ENCODE data around the gene UBE2U. TPM values are rescaled to one million over a fixed set of nuclear protein-coding genes. Genes with fewer than 3 reads are reported as not detected.
"Not testable (repeated sequence)": the region's sequence is repeated elsewhere in the genome, so short reads cannot be mapped to it uniquely, and the experiment has no call there.

UBE2U gene
- total RNA-seq, 1 donor from 2014 or later, result not detected

DNA sequence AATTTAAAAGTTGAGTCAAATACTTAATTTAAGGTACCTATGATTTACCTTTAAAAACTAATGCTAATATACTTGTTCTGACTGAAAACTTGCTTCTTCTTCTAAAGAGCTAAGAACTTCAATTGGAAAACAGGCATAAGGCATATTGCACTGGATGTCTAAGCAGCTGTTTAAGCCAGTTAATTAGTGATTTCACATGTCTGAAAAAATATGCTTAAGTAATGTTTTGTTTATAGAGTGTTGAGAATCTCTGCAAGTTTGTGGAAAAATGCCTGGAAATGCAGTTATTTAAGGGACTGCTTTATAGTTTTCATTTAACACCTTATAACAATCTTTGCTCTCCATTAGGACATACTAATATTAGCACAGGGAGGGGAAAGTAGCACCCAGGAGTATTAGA is 28.2 kb downstream of the UBE2U start:
- H3K9me3 Mint-ChIP-seq, result no peaks in the 10 kb centered on the region
- intact Hi-C loops (cut with micrococcal nuclease), result no loop called here
- no peak for DNase-seq (ENCODE audit: low spot score)
- no peak overlapping the region for H3K27ac Mint-ChIP-seq
- no peaks in the 10 kb centered on the region for H3K36me3 Mint-ChIP-seq (ENCODE audit: low read depth)
- peaks cover 31% of the 10 kb centered on the region for H3K27me3 Mint-ChIP-seq (ENCODE audit: insufficient read depth)
- no peak overlapping the region for H3K4me3 Mint-ChIP-seq
- H3K4me1 Mint-ChIP-seq (ENCODE audit: low read depth), result no peaks in the 10 kb centered on the region

DNA sequence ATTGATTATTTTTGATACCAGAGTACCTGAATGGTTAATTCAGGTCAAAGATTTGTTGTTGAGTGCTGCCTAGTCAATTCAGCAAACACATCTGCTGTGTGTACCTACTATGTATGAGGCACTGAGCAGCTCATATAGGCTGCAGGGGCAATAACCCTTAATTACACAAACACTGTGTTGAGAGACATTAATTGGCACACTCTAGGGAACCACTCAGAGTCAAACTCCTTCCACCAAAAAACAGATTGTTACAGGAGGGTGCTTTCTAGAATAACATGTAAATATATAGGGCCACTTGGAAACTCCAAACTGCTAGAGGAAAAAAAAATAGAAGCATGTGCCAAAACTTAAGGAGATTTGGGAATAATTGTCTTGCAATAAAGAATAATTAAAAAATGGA is 31.3 kb downstream of the UBE2U start:
- Mint-ChIP-seq H3K9me3 (no peaks in the 10 kb centered on the region), H3K27ac (no peak overlapping the region), H3K4me1 (ENCODE audit: low read depth) (no peaks in the 10 kb centered on the region), H3K36me3 (ENCODE audit: low read depth) (no peaks in the 10 kb centered on the region), H3K27me3 (ENCODE audit: insufficient read depth) (peaks cover 23% of the 10 kb centered on the region), H3K4me3 (no peak overlapping the region)
- DNase-seq (ENCODE audit: low spot score), result no peak
- intact Hi-C loops (cut with micrococcal nuclease), result no loop called here

DNA sequence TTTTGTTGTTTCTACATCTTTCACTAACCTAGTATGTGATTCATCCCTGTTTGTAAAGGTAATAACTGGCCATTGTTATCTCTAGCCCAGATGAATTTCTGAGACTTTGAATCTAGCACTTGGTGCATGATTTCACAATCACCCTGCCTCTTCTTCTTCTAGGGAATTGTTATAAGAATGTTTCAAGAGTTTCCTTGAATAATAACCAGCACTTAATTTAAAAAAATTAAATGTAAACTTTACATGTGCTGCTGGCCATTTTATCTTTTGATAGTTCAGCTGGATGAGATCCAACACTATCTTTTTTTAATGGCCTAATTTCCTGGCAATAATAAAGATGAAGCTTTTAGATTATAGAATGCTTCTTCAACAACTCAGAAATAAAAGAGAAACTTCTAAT is 31.8 kb downstream of the UBE2U start:
- DNase-seq (ENCODE audit: low spot score), result no peak
- Mint-ChIP-seq H3K9me3 (no peaks in the 10 kb centered on the region), H3K4me3 (no peak overlapping the region), H3K27me3 (ENCODE audit: insufficient read depth) (peaks cover 24% of the 10 kb centered on the region), H3K4me1 (ENCODE audit: low read depth) (no peaks in the 10 kb centered on the region), H3K27ac (no peak overlapping the region), H3K36me3 (ENCODE audit: low read depth) (no peaks in the 10 kb centered on the region)
- intact Hi-C loops (cut with micrococcal nuclease), result no loop called here

- Mint-ChIP-seq H3K9me3 (no peaks in the 10 kb centered on the region), H3K4me3 (no peak overlapping the region), H3K36me3 (ENCODE audit: low read depth) (no peaks in the 10 kb centered on the region), H3K4me1 (ENCODE audit: low read depth) (no peaks in the 10 kb centered on the region), H3K27me3 (ENCODE audit: insufficient read depth) (peaks cover 24% of the 10 kb centered on the region), H3K27ac (no peak overlapping the region)
- DNase-seq (ENCODE audit: low spot score), result no peak
- intact Hi-C loops (cut with micrococcal nuclease), result no loop called here
These were observed 32.5 kb downstream of the UBE2U start for GRCh38 chr1:64235910-64236309.

DNA sequence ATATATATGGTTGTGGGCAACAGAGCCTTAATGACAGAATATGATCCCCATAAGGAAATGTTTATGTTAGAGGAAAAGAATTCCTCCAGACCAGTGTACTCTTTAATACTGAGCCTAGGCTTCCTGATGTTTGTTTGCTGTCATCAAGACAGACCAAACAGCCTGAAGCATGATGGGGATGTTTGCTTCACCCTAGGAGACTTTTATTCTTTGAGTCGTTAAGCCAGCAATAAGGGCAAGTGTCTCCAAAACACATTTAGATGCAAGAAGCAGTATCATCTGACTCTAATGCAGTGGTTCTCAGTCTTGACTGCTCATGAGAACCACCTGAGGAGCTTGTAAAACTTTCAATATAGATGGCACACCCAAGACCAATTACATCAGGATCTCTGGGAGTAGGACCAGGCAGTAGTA is 33.1 kb downstream of the UBE2U start:
- Mint-ChIP-seq H3K4me3 (no peak overlapping the region), H3K4me1 (ENCODE audit: low read depth) (no peaks in the 10 kb centered on the region), H3K27me3 (ENCODE audit: insufficient read depth) (peaks cover 24% of the 10 kb centered on the region), H3K36me3 (ENCODE audit: low read depth) (no peaks in the 10 kb centered on the region), H3K27ac (no peak overlapping the region), H3K9me3 (no peaks in the 10 kb centered on the region)
- no peak for DNase-seq (ENCODE audit: low spot score)
- intact Hi-C loops (cut with micrococcal nuclease), result no loop called here

GRCh38 chr1:64239519-64239918 is 36.1 kb downstream of the UBE2U start:
- H3K36me3 Mint-ChIP-seq (ENCODE audit: low read depth); intact Hi-C loops (cut with micrococcal nuclease); H3K27ac Mint-ChIP-seq; H3K4me3 Mint-ChIP-seq; DNase-seq (ENCODE audit: low spot score); H3K4me1 Mint-ChIP-seq (ENCODE audit: low read depth); H3K9me3 Mint-ChIP-seq: not testable (repeated sequence)
- peaks cover 14% of the 10 kb centered on the region for H3K27me3 Mint-ChIP-seq (ENCODE audit: insufficient read depth)

- Mint-ChIP-seq H3K4me3 (no peak overlapping the region), H3K9me3 (no peaks in the 10 kb centered on the region), H3K27ac (no peak overlapping the region), H3K4me1 (ENCODE audit: low read depth) (peaks cover 6% of the 10 kb centered on the region), H3K27me3 (ENCODE audit: insufficient read depth) (peaks cover 10% of the 10 kb centered on the region), H3K36me3 (ENCODE audit: low read depth) (no peaks in the 10 kb centered on the region)
- DNase-seq (ENCODE audit: low spot score), result no peak
- intact Hi-C loops (cut with micrococcal nuclease), result loop anchor here (10.0 kb wide), 1 partner anchor 465 kb away; the partner anchor contains the start of gene ROR1
These were observed 36.8 kb downstream of the UBE2U start for GRCh38 chr1:64240206-64240605.

DNA sequence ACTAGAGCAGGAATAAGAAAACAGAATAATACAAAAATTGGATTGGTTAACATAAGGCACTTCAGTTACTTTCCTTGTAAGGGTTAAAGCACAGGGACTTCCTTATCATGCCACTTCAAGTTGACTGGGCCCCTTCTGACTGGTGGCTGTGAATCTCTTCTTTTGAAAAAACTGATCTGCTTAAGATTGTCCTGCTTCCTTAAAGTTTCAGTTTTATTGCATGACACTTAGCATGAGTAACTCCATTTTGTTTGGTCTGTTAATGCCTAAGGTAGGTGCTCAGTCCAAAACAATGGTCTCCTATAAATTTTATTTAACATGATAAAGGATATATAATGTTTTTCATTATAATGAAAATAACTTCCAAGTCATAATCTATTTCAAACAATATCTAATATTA is 37.6 kb downstream of the UBE2U start:
- Mint-ChIP-seq H3K27me3 (ENCODE audit: insufficient read depth) (peaks cover 10% of the 10 kb centered on the region), H3K27ac (no peak overlapping the region), H3K4me1 (ENCODE audit: low read depth) (peaks cover 11% of the 10 kb centered on the region), H3K36me3 (ENCODE audit: low read depth) (no peaks in the 10 kb centered on the region), H3K4me3 (no peak overlapping the region), H3K9me3 (no peaks in the 10 kb centered on the region)
- no peak for DNase-seq (ENCODE audit: low spot score)
- intact Hi-C loops (cut with micrococcal nuclease), result loop anchor here (10.0 kb wide), 1 partner anchor 466 kb away; the partner anchor contains the start of gene ROR1

DNA sequence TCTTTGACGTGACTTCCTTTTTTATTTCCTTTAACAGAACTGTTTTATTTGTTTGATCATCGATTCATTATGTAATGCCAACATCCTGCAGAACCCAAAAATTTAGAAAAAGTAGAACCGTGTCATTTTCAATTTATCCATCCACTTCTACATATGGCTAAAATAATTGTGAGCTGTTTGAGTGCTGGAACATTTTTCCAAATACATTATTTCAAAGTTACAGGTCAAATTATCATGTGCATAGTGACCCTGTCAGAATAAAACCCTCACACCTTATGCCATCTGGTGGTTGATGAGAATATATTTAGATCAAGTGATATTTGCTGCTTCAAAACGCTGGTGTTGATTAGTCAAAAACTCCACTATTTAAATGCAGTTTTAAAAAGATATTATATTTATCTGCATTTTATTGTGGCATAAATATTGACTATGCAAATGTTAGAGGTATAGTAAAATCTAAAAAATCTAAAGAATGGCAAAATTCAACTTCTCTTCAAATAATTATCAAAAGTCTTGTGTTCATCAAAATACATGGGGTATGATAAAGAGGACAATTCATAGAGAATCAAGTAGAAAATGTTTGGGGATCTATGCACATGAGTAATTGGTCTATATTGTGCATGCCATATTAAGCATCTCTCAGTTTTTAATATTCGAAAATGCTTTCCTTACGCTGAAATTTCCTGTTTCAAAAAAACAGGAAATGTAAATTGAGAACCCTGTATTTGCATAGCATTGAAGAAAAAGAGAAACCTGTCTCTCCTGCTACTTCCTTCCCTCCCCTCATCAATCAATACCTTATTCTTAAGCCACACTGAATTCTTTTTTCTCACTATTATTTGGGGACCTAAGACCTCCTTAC is 39.7 kb downstream of the UBE2U start:
- peak overlapping the region; percentile 40 for H3K4me3 Mint-ChIP-seq
- intact Hi-C loops (cut with micrococcal nuclease), result loop anchor here (10.0 kb wide), 1 partner anchor 468 kb away; the partner anchor contains the start of gene ROR1
- H3K4me1 Mint-ChIP-seq (ENCODE audit: low read depth), result peaks cover 11% of the 10 kb centered on the region
- DNase-seq (ENCODE audit: low spot score), result no peak
- no peaks in the 10 kb centered on the region for H3K9me3 Mint-ChIP-seq
- H3K27me3 Mint-ChIP-seq (ENCODE audit: insufficient read depth), result peaks cover 11% of the 10 kb centered on the region
- no peak overlapping the region for H3K27ac Mint-ChIP-seq
- H3K36me3 Mint-ChIP-seq (ENCODE audit: low read depth), result no peaks in the 10 kb centered on the region

DNA sequence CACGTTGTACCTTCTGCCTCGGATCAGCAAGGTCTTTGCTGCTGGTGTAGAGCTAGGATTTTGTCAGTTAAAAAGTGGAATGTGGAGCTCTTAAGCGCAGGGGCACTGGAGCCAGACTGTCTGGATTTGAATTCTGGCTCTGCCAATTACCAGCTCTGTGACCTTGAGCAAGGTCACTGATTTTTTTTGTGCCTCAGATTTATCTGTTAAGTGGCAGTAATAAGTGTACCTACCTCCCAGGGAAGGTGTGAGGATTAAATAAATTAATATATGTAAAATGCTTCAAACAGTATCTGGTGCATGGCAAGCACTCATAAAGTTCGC is 40.3 kb downstream of the UBE2U start:
- H3K4me3 Mint-ChIP-seq, result peak overlapping the region; percentile 40
- no peak overlapping the region for H3K27ac Mint-ChIP-seq
- intact Hi-C loops (cut with micrococcal nuclease), result loop anchor here (10.0 kb wide), 1 partner anchor 469 kb away; the partner anchor contains the start of gene ROR1
- no peak for DNase-seq (ENCODE audit: low spot score)
- peaks cover 11% of the 10 kb centered on the region for H3K4me1 Mint-ChIP-seq (ENCODE audit: low read depth)
- H3K36me3 Mint-ChIP-seq (ENCODE audit: low read depth), result no peaks in the 10 kb centered on the region
- H3K9me3 Mint-ChIP-seq, result no peaks in the 10 kb centered on the region
- H3K27me3 Mint-ChIP-seq (ENCODE audit: insufficient read depth), result peaks cover 12% of the 10 kb centered on the region

GRCh38 chr1:64245495-64245894 is 42.1 kb downstream of the UBE2U start:
- Mint-ChIP-seq H3K4me3 (no peak overlapping the region), H3K27ac (no peak overlapping the region), H3K4me1 (ENCODE audit: low read depth) (peaks cover 11% of the 10 kb centered on the region), H3K27me3 (ENCODE audit: insufficient read depth) (peaks cover 10% of the 10 kb centered on the region), H3K9me3 (no peaks in the 10 kb centered on the region), H3K36me3 (ENCODE audit: low read depth) (no peaks in the 10 kb centered on the region)
- no peak for DNase-seq (ENCODE audit: low spot score)
- intact Hi-C loops (cut with micrococcal nuclease), result loop anchor here (5.0 to 10.0 kb wide), 2 partner anchors 471 to 918 kb away; partner anchors contain the start of gene ROR1

- Mint-ChIP-seq H3K27me3 (ENCODE audit: insufficient read depth) (peaks cover 10% of the 10 kb centered on the region), H3K4me1 (ENCODE audit: low read depth) (peaks cover 11% of the 10 kb centered on the region), H3K4me3 (no peak overlapping the region), H3K27ac (no peak overlapping the region), H3K36me3 (ENCODE audit: low read depth) (no peaks in the 10 kb centered on the region), H3K9me3 (no peaks in the 10 kb centered on the region)
- intact Hi-C loops (cut with micrococcal nuclease), result loop anchor here (1.0 to 10.0 kb wide), 8 partner anchors 109 to 1406 kb away; partner anchors contain the start of gene ROR1
- no peak for DNase-seq (ENCODE audit: low spot score)
These were observed 43.0 kb downstream of the UBE2U start for GRCh38 chr1:64246294-64246917.

DNA sequence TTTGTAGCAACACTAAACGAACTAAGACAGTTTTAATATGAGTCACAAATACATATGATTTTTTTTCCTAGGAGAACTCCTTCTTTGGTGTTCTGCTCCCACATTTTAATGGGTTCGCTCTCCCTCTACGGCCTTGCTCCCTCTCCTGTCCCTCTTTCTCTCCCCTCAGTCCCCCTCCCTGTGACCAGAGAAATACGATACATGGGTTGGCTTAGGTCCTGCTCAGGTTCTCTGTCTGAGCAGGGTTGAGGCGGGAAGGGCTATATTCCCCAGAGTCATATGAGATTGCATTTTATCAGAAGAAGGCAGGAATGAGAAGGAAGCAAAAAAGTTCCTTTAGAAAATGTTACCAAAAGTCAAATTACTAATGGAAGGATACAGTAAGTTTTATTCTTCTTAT is 44.6 kb downstream of the UBE2U start:
- intact Hi-C loops (cut with micrococcal nuclease), result loop anchor here (5.0 to 10.0 kb wide), 2 partner anchors 473 to 921 kb away; partner anchors contain the start of gene ROR1
- H3K36me3 Mint-ChIP-seq (ENCODE audit: low read depth), result no peaks in the 10 kb centered on the region
- no peaks in the 10 kb centered on the region for H3K9me3 Mint-ChIP-seq
- peaks cover 9% of the 10 kb centered on the region for H3K27me3 Mint-ChIP-seq (ENCODE audit: insufficient read depth)
- H3K4me1 Mint-ChIP-seq (ENCODE audit: low read depth), result peaks cover 11% of the 10 kb centered on the region
- no peak overlapping the region for H3K27ac Mint-ChIP-seq
- no peak for DNase-seq (ENCODE audit: low spot score)
- no peak overlapping the region for H3K4me3 Mint-ChIP-seq

Data from activated T-helper 1 cell treated with anti-CD3 and anti-CD28 coated beads, Interleukin-12 subunit alpha, Interleukin-12 subunit beta, Interleukin-2, Interleukin-4 antibody, amounts not matched to agents 30 ng/mL and 10 ng/mL and 1 ng/mL, durations not matched to agents 14 hours and 24 hours and 36 hours (primary cell).